Brain microvascular endothelial cell (primary cell): ENCODE data around the gene DCUN1D1.

ENCODE experiments used
- DNase-seq: peaks from one replicate; pipeline ENCODE4 v3.0.0-alpha.2; 2020
- H3K27ac ChIP-seq: fragments of 250-450 bp; sonication (Bioruptor Pico); 2 replicates; pipeline ENCODE4 v1.5.1; 2020; ENCODE audit warnings: mild to moderate bottlenecking, moderate library complexity
- H3K27me3 ChIP-seq: fragments of 250-450 bp; sonication (Bioruptor Pico); replicated peaks from 2 replicates; pipeline ENCODE4 v1.5.1; 2020; ENCODE audit warnings: mild to moderate bottlenecking
- H3K36me3 ChIP-seq: fragments of 250-450 bp; sonication (Bioruptor Pico); replicated peaks from 2 replicates; pipeline ENCODE4 v1.5.1; 2020; ENCODE audit warnings: mild to moderate bottlenecking
- H3K4me3 ChIP-seq: 2 replicates; pipeline ENCODE4 v1.5.1; 2011; ENCODE audit warnings: low read depth, mild to moderate bottlenecking, control low read depth, low read length, moderate library complexity
- CTCF ChIP-seq: IDR thresholded peaks from 2 replicates; pipeline ENCODE4 v1.5.1; 2011; ENCODE audit warnings: low read depth, mild to moderate bottlenecking, moderate library complexity, low read length, control low read depth, inconsistent platforms; ENCODE audit errors: missing control alignments
- in situ Hi-C: cut with HindIII; loops from 2 replicates; pipeline ENCODE4 v1.10.0; 2017; ENCODE audit warnings: low sequenced_read_pairs, low pct_ligation_motif_present

The DCUN1D1 gene

GRCh38 chr3:182979674-182980191 lies 605 bp downstream of the DCUN1D1 start:
- peak overlapping the region; percentile 75 for H3K4me3 ChIP-seq
- in situ Hi-C loops: no loop called here
- no peak for TF ChIP-seq CTCF
- no peaks in the 10 kb centered on the region for H3K36me3 ChIP-seq
- no peaks in the 10 kb centered on the region for H3K27me3 ChIP-seq
- DNase-seq: no peak
- H3K27ac ChIP-seq: no peak overlapping the region

GRCh38 chr3:182979103-182979673 lies 1.1 kb downstream of the DCUN1D1 start:
- in situ Hi-C loops: no loop called here
- no peaks in the 10 kb centered on the region for H3K36me3 ChIP-seq
- peak overlapping the region; percentile 75 for H3K4me3 ChIP-seq
- no peak for TF ChIP-seq CTCF
- no peaks in the 10 kb centered on the region for H3K27me3 ChIP-seq
- H3K27ac ChIP-seq: no peak overlapping the region
- DNase-seq: no peak

GRCh38 chr3:182978387-182978786 lies 2.0 kb downstream of the DCUN1D1 start:
- in situ Hi-C loops: no loop called here
- DNase-seq: no peak
- no peak for TF ChIP-seq CTCF
- Histone ChIP-seq H3K27ac (no peak overlapping the region), H3K36me3 (no peaks in the 10 kb centered on the region), H3K4me3 (no peak overlapping the region), H3K27me3 (no peaks in the 10 kb centered on the region)

- no peak for DNase-seq
- no peaks in the 10 kb centered on the region for H3K36me3 ChIP-seq
- no peaks in the 10 kb centered on the region for H3K27me3 ChIP-seq
- H3K27ac ChIP-seq: no peak overlapping the region
- in situ Hi-C loops: no loop called here
- no peak for TF ChIP-seq CTCF
- H3K4me3 ChIP-seq: no peak overlapping the region
These were observed 7.3 kb downstream of the DCUN1D1 start for GRCh38 chr3:182973047-182973446.

GRCh38 chr3:182972387-182972786 lies 8.0 kb downstream of the DCUN1D1 start:
- H3K36me3 ChIP-seq: no peaks in the 10 kb centered on the region
- DNase-seq: no peak
- no peak overlapping the region for H3K27ac ChIP-seq
- no peaks in the 10 kb centered on the region for H3K27me3 ChIP-seq
- no peak overlapping the region for H3K4me3 ChIP-seq
- TF ChIP-seq CTCF: no peak
- in situ Hi-C loops: no loop called here

- Histone ChIP-seq H3K36me3 (no peaks in the 10 kb centered on the region), H3K27me3 (no peaks in the 10 kb centered on the region), H3K27ac (no peak overlapping the region), H3K4me3 (no peak overlapping the region)
- TF ChIP-seq CTCF: no peak
- in situ Hi-C loops: no loop called here
- DNase-seq: peak; percentile 60
These were observed 8.7 kb downstream of the DCUN1D1 start for GRCh38 chr3:182971637-182972036.
